NCI-H1105 (cell line): ENCODE data around the gene ANKRD6.
"Not testable (repeated sequence)": the region's sequence is repeated elsewhere in the genome, so short reads cannot be mapped to it uniquely, and the experiment has no call there.

ENCODE experiments used
- DNase-seq: peaks from one replicate; lab custom pipeline; 2025; lab: John Stamatoyannopoulos, UW

ANKRD6 gene

DNA sequence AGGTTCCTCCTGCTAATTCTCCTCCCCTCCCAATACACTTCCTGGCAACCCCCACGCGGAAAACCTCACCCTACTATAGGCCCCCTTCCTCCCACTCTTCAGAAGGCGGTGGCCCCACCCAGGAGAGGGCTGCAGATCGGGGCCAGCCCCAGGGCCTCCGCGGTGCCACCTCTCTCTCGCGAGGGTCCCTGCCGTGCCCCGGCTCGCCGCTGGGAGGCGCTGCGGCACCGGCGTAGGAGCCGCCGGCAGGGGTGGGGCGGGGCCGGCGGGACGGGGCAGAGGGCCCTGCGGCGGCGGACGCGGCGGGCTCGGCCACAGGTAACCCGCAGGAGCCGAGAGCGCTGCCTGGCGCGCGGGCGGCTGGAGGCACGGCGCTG lies at the start of gene ANKRD6:
TSS of gene ANKRD6 (plus strand) at position 278 of the 377 bp plus-strand sequence. CDS start 133,825 bp downstream, outside the sequence.
- DNase-seq, result peak; percentile 76

DNA sequence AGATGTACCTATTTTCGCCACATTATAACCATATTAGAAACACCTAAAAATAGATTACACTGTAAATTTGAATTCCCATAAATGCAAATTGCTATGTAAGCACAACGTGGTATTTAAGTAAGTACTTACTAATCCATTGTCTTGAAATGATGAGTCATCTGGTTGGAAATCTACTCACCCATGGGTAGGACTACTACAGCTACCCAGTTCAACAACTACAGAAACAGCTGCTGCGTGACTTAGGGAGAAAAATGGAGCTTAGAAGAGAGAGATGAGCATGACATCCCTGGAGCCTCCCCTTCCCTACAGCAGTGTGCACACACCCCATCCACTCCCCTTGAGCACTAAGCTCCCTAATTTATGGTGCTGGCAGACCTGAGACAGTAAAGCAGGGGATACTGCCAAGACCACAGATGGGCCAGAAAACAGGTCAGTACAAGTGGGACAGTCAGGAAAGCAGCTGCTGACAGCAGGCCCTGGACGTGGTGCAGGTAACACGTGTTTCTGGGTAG lies 47.7 kb upstream of the ANKRD6 start:
- DNase-seq, result no peak

GRCh38 chr6:89385846-89386245 lies 47.1 kb upstream of the ANKRD6 start:
- no peak for DNase-seq

- DNase-seq, result no peak
These were observed 45.9 kb upstream of the ANKRD6 start for GRCh38 chr6:89386917-89387491.

GRCh38 chr6:89387516-89388201 lies 45.3 kb upstream of the ANKRD6 start:
- no peak for DNase-seq

DNA sequence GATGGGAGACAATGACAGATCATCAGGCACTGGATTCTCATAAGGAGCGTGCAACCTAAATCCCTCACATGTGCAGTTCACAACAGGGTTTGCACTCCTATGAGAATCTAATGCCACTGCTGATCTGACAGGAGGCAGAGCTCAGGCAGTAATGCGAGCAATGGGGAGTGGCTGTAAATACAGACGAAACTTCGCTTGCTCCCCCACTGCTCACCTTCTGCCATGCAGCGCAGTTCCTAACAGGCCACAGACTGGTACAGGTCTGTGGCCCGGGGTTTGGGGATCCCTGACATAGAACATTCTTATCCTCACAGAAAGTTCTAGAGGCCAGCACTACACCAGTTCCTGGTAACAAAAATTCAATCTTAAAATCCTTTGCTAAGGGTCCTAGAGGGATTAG lies 44.1 kb upstream of the ANKRD6 start:
- no peak for DNase-seq

DNA sequence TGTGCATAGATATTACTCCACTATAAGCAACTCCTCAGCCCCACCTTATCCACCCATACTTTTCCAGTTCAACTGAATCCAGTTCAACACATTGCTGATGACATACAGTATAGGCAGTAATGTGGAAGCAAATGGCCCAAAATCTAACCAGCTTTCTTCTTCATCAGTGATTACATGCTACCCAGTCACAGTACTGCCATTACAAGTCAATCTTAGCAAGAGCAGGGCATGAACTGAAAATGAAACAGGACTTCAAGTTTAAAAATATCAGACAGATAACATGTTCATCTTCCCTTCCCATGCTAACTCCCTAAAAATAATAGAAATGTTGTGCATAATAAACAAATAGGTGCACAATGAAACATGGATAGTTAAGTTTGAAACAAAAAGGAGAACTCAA lies 40.1 kb upstream of the ANKRD6 start:
- DNase-seq, result no peak

DNA sequence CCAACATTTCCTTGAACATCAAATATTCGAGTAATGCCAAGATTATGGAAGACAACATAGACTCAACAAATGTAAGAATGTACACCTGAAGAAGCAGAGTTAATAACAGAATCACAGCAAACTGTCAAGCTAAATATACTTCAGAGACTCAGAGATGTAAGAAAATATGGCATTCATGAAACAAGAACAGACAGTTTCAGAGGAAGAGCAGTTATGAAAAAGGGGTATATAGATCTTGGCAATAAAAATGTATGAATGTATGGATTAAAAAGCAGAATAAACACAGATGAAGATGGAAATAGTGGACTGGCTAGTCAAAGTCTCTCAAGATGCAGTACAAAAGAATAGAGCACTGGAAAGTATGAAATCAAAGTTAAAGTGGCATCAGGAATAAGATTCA lies 39.3 kb upstream of the ANKRD6 start:
- no peak for DNase-seq

GRCh38 chr6:89397884-89398283 lies 35.1 kb upstream of the ANKRD6 start:
- not testable (repeated sequence) for DNase-seq

GRCh38 chr6:89398762-89399525 lies 34.0 kb upstream of the ANKRD6 start:
- no peak for DNase-seq

DNA sequence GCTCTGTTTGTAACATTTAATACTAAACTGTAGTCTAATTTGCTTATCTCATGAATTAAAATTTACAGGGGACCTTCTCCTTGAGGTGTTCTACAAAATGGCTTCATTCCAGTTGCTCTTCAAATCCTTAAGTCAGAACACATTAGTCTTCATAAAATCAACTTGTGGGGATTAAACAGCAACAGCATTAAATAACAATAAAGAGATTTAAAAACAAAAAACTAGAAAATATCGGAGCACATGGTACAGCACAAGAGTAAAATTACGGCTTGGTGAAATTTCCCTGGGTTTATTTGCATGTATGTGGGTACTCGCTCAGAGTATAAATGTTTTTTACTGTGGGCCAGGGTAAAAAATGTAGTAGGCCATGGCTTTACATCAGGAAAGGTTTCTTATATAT lies 32.9 kb upstream of the ANKRD6 start:
- no peak for DNase-seq

DNA sequence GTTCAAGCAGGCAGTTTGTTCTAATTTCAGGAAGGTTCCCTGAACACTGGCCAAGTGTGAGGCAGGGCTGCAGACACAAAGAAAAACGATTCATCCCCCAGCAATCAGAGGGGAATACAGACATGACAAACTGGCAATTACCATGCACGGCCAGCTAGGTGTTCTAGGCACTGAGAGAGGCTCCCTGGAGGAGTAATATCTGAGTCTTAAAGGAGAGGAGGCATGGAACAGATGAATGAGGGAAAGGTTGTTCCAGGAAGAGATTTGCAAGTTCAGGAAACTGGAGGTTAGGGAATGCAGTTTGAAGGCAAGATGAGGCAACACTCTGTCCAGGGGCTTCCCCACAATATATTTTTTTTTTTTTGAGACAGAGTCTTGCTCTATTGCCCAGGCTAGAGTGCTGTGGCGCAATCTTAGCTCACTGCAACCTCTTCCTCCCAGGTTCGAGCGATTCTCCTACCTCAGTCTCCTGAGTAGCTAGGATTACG lies 32.0 kb upstream of the ANKRD6 start:
- no peak for DNase-seq

GRCh38 chr6:89402776-89403175 lies 30.2 kb upstream of the ANKRD6 start:
- no peak for DNase-seq

DNA sequence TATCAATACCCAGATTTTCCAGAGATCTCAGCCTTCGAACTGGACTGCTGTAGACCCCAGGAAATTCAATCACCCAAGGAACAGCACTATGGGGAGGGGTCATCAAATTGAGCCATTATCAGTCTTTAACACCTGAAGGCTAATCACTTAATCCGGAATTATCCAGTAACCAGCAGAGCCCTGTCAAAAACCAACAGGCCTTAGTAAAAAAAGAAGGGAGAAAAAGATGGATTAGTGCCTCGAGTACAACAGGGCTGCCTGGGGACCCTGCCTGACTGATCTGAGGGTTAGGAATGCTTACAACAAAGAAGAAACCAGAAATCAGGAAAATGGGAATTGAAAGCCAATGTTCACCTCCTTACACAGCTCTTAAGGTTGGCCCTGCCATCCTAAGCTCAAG lies 28.4 kb upstream of the ANKRD6 start:
- DNase-seq, result no peak

DNA sequence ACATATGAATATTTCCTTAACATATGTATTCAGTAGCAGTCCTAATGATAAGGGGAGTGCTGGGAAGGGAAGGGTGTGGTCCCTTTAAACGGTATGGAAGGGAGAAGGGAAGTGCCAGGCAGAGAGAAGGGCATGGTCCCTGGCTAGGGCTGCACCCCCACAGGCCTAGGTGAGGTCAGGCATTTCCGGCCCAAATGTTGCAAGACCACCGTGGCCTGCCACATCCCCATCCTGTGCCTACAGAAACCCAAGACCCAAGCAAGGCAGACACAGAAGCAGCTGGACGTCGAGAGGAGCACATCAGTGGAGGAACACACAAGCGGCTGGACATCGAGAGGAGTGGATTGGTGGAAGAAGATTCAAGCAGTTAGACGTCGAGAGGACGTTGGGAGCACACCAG lies 26.8 kb upstream of the ANKRD6 start:
- DNase-seq, result no peak

DNA sequence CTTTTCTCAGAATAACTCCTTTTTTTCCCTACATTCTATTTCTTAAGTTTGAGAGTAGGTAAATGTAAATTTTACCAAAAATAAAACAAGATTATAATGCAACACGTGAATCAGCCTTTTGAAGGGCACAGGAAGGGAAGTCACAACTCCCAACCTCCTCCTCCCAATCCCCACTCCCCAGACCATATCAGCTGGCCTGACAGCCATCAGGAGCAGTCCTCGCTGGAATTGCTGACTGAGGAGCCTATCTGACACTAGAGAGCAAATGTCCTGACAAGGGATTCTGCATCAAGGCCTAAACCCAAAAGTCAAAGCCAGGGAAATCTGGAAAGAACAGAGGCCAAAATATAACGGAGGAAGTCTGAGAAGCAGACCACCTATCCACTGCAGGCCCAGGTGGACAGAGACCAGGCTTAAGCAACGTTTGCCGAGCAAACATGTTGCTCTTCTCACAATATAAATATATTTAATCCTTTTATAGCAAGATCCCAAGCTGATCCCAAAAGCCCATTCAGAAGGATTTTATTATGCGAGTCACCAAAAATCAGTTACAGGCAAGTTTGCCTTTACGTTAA lies 23.4 kb upstream of the ANKRD6 start:
- no peak for DNase-seq

GRCh38 chr6:89410231-89410761 lies 22.7 kb upstream of the ANKRD6 start:
- no peak for DNase-seq

GRCh38 chr6:89410788-89411144 lies 22.2 kb upstream of the ANKRD6 start:
- DNase-seq, result no peak

- peak; percentile 26 for DNase-seq
These were observed 21.5 kb upstream of the ANKRD6 start for GRCh38 chr6:89411145-89412070.

- DNase-seq, result peak; percentile 62
These were observed 20.6 kb upstream of the ANKRD6 start, which contains the start of gene RRAGD for GRCh38 chr6:89412071-89413005. RRAGD (minus strand) TSS chr6:89412273; CDS start chr6:89411993, 280 bp downstream.
